Mesodermal cell (in vitro differentiated cells): Measurements from ENCODE around the gene PPM1H.

Experiments
- H3K27ac ChIP-seq: 2 replicates; pipeline ENCODE4 v1.7.0; 2013; ENCODE audit warnings: mild to moderate bottlenecking, low read depth, low read length, moderate library complexity; ENCODE audit not compliant: severe bottlenecking
- H3K36me3 ChIP-seq: 2 replicates; pipeline ENCODE4 v1.7.1; 2013; ENCODE audit warnings: mild to moderate bottlenecking, low read length, moderate library complexity; ENCODE audit not compliant: control insufficient read depth, insufficient read depth
- H3K4me1 ChIP-seq: one replicate; pipeline ENCODE4 v1.7.1; 2013; ENCODE audit warnings: mild to moderate bottlenecking, low read length; ENCODE audit not compliant: insufficient read depth, control insufficient read depth, poor library complexity, severe bottlenecking
- H3K4me3 ChIP-seq: 2 replicates; pipeline ENCODE4 v1.7.0; 2013; ENCODE audit warnings: low read length, control low read depth, mild to moderate bottlenecking; ENCODE audit not compliant: insufficient read depth, poor library complexity, severe bottlenecking; ENCODE audit errors: extremely low read depth
- H3K9me3 ChIP-seq: 2 replicates; pipeline ENCODE4 v1.7.1; 2013; ENCODE audit warnings: mild to moderate bottlenecking, low read length, moderate library complexity; ENCODE audit not compliant: control insufficient read depth
- WGBS, 2 experiments: methylation state at CpG; one replicate each; pipeline ENCODE4 v1.1.5; 2013; ENCODE audit warnings: missing lambda C conversion rate in 2 of 2; ENCODE audit not compliant: insufficient coverage in 2 of 2; 5-methylcytosine and 5-hydroxymethylcytosine counted together

The PPM1H gene

DNA sequence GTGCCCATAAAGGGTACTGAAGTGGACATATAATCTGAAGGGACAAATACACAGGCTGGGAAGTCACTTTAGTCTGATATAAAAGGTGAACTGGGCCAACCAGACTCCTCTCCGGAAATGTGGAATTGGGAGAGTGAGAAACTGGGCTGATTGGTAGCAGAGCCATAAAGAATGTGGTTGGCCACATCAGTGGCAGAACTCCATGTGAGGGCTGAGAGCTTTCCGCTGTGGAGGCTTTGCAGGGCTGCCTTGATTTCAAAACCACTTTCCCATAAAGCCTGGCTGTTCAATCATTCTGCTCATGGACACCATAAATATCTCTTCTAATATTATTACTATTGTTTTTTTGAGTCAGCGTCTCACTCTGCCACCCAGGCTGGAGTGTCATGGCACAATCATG is 248.0 kb downstream of the PPM1H start:
- WGBS, 2 experiments, result 72 to 100% methylated on average over 1 to 2 of the region's 3 CpGs
- Histone ChIP-seq H3K4me1 (peaks cover 4% of the 10 kb centered on the region), H3K27ac (no peak overlapping the region), H3K4me3 (no peak overlapping the region), H3K36me3 (no peaks in the 10 kb centered on the region), H3K9me3 (no peaks in the 10 kb centered on the region)

GRCh38 chr12:62684570-62685295 is 250.2 kb downstream of the PPM1H start:
- WGBS, 2 experiments, result 78 to 96% methylated on average over 5 of the region's 7 CpGs
- Histone ChIP-seq H3K9me3 (no peaks in the 10 kb centered on the region), H3K36me3 (no peaks in the 10 kb centered on the region), H3K27ac (no peak overlapping the region), H3K4me1 (peaks cover 4% of the 10 kb centered on the region), H3K4me3 (no peak overlapping the region)

DNA sequence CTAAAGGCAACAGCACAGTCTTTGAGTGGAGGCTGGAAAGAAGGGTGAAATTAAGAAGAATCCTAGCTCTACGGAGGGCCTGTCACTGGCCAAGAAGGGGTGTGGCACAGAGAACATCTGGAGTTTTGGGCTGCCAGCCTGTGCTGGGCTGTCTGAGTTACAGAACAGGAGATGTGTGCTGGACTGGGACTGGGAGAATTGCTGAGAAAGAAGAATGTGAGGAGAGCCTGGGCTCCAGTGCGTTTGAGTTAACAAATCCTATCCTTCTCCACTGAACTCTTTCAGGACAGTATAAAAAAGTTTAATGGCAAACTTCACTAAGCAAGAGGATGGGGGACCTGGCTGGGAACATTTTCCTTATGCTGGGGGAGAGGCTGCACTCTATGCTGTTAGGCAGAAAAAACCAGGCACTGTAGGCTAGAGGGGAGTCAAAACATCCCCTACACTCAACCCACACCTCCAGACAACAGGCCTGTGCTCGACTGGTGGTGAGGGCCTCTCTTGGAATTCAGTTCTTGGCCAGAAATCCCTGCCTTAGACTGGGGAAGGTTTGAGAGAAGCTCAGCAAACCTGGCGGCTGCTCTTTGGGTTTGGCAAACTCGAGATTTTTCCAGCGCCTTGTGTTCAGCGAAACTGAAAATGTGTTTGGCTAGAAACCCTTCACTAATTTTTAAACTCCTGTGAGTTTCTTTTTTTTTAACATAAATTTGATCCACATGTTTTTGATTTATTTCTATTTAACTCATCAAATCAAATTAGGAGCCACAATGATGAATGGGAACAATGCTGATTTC is 251.0 kb downstream of the PPM1H start:
- Histone ChIP-seq H3K9me3 (no peaks in the 10 kb centered on the region), H3K27ac (no peak overlapping the region), H3K36me3 (no peaks in the 10 kb centered on the region), H3K4me1 (peaks cover 4% of the 10 kb centered on the region), H3K4me3 (no peak overlapping the region)
- 85 to 90% methylated on average over 2 to 6 of the region's 7 CpGs for WGBS, 2 experiments

DNA sequence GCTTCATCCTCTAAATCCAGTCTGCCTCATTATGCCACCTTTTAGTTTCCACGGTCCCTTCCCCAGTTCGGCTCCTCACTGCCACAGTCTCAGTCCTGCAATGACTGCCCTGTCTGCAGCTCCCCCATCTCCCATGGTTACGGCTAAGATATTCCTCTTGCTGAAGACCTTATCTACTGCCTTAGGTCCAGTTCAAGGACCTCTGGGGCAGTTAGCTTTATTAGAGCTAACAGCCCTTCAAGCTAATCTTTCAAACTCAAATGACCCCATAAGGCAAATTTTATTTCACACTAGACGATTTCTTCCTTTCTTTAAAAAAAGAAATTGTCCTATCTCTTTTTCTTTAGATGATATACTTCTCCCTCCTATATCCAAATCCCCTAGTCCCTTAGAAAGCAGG is 253.6 kb downstream of the PPM1H start:
- Histone ChIP-seq H3K4me1 (peaks cover 4% of the 10 kb centered on the region), H3K9me3 (peaks cover 22% of the 10 kb centered on the region), H3K4me3 (no peak overlapping the region), H3K27ac (no peak overlapping the region), H3K36me3 (peaks cover 7% of the 10 kb centered on the region)
- 93 to 100% methylated on average over 4 of the region's 4 CpGs for WGBS, 2 experiments

DNA sequence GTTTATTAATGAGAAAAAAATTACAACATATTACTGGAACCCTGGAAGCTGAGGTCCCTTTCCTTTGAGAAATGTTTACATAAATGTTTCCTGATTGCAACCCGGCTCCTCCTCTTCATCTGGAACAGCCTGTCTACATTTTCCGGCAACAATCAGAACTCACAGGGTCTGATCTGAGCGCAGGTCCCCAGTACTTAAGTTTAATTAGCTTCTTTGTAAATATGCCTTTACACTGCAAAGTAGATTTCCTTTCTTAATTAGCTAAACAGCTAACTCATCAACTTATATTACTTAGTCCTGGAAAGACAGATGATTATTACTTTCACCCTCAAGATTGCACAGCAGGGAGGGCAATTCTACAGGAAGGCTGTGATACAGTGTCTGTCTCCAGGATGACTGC is 255.3 kb downstream of the PPM1H start:
- Histone ChIP-seq H3K36me3 (peaks cover 7% of the 10 kb centered on the region), H3K27ac (no peak overlapping the region), H3K4me3 (no peak overlapping the region), H3K4me1 (peaks cover 4% of the 10 kb centered on the region), H3K9me3 (peaks cover 26% of the 10 kb centered on the region)
- WGBS, 2 experiments, result 83 to 100% methylated on average over 1 of the region's 3 CpGs

GRCh38 chr12:62677355-62677754 is 257.6 kb downstream of the PPM1H start:
- H3K4me3 ChIP-seq, result no peak overlapping the region
- no peaks in the 10 kb centered on the region for H3K4me1 ChIP-seq
- H3K9me3 ChIP-seq, result peaks cover 26% of the 10 kb centered on the region
- 94 to 96% methylated on average over 3 to 4 of the region's 7 CpGs for WGBS, 2 experiments
- peaks cover 7% of the 10 kb centered on the region for H3K36me3 ChIP-seq
- no peak overlapping the region for H3K27ac ChIP-seq

- peaks cover 7% of the 10 kb centered on the region for H3K36me3 ChIP-seq
- no peaks in the 10 kb centered on the region for H3K4me1 ChIP-seq
- 94 to 95% methylated on average over 10 to 11 of the region's 11 CpGs for WGBS, 2 experiments
- H3K9me3 ChIP-seq, result peaks cover 26% of the 10 kb centered on the region
- H3K4me3 ChIP-seq, result no peak overlapping the region
- no peak overlapping the region for H3K27ac ChIP-seq
Observed at GRCh38 chr12:62676521-62677307, 258.2 kb downstream of the PPM1H start.

- Histone ChIP-seq H3K9me3 (peaks cover 23% of the 10 kb centered on the region), H3K27ac (no peak overlapping the region), H3K4me1 (no peaks in the 10 kb centered on the region), H3K36me3 (peaks cover 7% of the 10 kb centered on the region), H3K4me3 (no peak overlapping the region)
- 92 to 100% methylated on average over 1 to 2 of the region's 6 CpGs for WGBS, 2 experiments
Observed at GRCh38 chr12:62673028-62673815, 261.7 kb downstream of the PPM1H start.

GRCh38 chr12:62670986-62671720 is 263.8 kb downstream of the PPM1H start:
- no peaks in the 10 kb centered on the region for H3K4me1 ChIP-seq
- H3K36me3 ChIP-seq, result no peaks in the 10 kb centered on the region

More at GRCh38 chr12:62670986-62671720, 263.8 kb downstream of the PPM1H start:
- no peak overlapping the region for H3K27ac ChIP-seq
- H3K9me3 ChIP-seq, result peaks cover 2% of the 10 kb centered on the region
- WGBS, 2 experiments, result 90 to 97% methylated on average over 7 to 8 of the region's 10 CpGs
- H3K4me3 ChIP-seq, result no peak overlapping the region
